ENCODE results near the gene ZRSR2. TPM values are rescaled to one million over a fixed set of nuclear protein-coding genes. Genes with fewer than 3 reads are reported as not detected.

ZRSR2 gene
- total and polyA plus RNA-seq, 2 of the 8 experiments (the other 6 are each of a cell fraction or from before 2014, with no cell fraction given) = 3.9 to 6.9 TPM

- no peak for TF ChIP-seq RXRA (IDR thresholded peaks at IDR 0.05; ENCODE audit: insufficient read depth, low read depth, low read length)
- TF ChIP-seq NANOG (IDR thresholded peaks at IDR 0.05; ENCODE audit: insufficient read depth, low read depth, low read length, poor library complexity, severe bottlenecking) = no peak
- TF ChIP-seq MAX (IDR thresholded peaks at IDR 0.05) = 0 out of 2 replicates have a peak, but pooled peaks have one; percentile 13
- TF ChIP-seq CTBP2 (IDR thresholded peaks at IDR 0.05; ENCODE audit: borderline replicate concordance, insufficient read depth, insufficient read length, low read length) = no peak
- TF ChIP-seq KDM4A (IDR thresholded peaks at IDR 0.05; ENCODE audit: low read depth, low read length, severe bottlenecking) = no peak
- no peak; the same call in 1 of the 2 replicates for TF ChIP-seq RBBP5 (IDR thresholded peaks at IDR 0.05; ENCODE audit: borderline replicate concordance, low read depth, low read length)
- no peak for TF ChIP-seq HDAC2 (IDR thresholded peaks at IDR 0.05; ENCODE audit: borderline replicate concordance in 1 of 2, low read depth in 2 of 2, low read length in 2 of 2)
These were observed 63.9 kb downstream of the ZRSR2 start (continued) for GRCh38 chrX:15854080-15854655.

Measured in H1 (cell line).